Thyroid gland (tissue), 4 donors: ENCODE data around the gene KAZN. TPM values are rescaled to one million over a fixed set of nuclear protein-coding genes. Genes with fewer than 3 reads are reported as not detected.

ENCODE experiments used
- DNase-seq, 2 donors: peaks; one replicate each; pipeline ENCODE4 v3.0.0-alpha.2; 2019
- H3K27ac ChIP-seq, 3 donors: fragments of 200-600 bp; sonication (generic); 1 replicate in 2 of 3; 2 replicates in 1 of 3; pipeline ENCODE4 v1.5.1; 2016 to 2019; ENCODE audit warnings: mild to moderate bottlenecking in 1 of 3, moderate library complexity in 1 of 3
- H3K27me3 ChIP-seq: fragments of 200-600 bp; sonication (generic); one replicate; pipeline ENCODE4 v1.5.1; 2019
- H3K36me3 ChIP-seq, 2 donors: fragments of 200-600 bp; sonication (generic); one replicate each; pipeline ENCODE4 v1.5.1; 2016 to 2019
- H3K4me1 ChIP-seq, 2 donors: fragments of 200-600 bp; sonication (generic); one replicate each; pipeline ENCODE4 v1.5.1; 2017 to 2019
- H3K4me3 ChIP-seq, 3 donors: fragments of 200-600 bp; sonication (generic); replicated peaks in 1 of 3; 1 replicate in 2 of 3; 2 replicates in 1 of 3; pipeline ENCODE4 v1.5.1; 2016; ENCODE audit warnings: mild to moderate bottlenecking in 1 of 3
- H3K9me3 ChIP-seq: fragments of 200-600 bp; sonication (generic); one replicate; pipeline ENCODE4 v1.5.1; 2017
- CTCF ChIP-seq, 6 experiments: fragments of 200-600 bp in 3 of 6; fragments of 450-650 bp in 3 of 6; sonication (generic) in 3 of 6; IDR thresholded peaks; one replicate each; pipeline ENCODE4 v1.5.1; 2016 to 2019; ENCODE audit warnings: antibody characterized with exemption in 6 of 6, mild to moderate bottlenecking in 2 of 6, inconsistent platforms in 1 of 6, moderate library complexity in 1 of 6
- POLR2A ChIP-seq, 2 donors: fragments of 450-650 bp; IDR thresholded peaks; one replicate each; pipeline ENCODE4 v1.6.1; 2017; ENCODE audit warnings: antibody characterized with exemption in 2 of 2, mild to moderate bottlenecking in 2 of 2, moderate library complexity in 1 of 2
- WGBS, 2 donors: methylation state at CpG; one replicate each; pipeline ENCODE4 v1.1.5; 2017; 5-methylcytosine and 5-hydroxymethylcytosine counted together
- intact Hi-C: fragments of 100-400 bp; cut with DNase I; formaldehyde crosslinking; loops from one replicate; pipeline ENCODE4 v1.15.1; 2023
- total RNA-seq, 4 donors: library from RNA; depleted of rRNA; stranded (reverse); fragments of >200 nt; gene quantifications; one replicate each; pipeline ENCODE4 v1.2.3, GENCODE V29; 2016

The KAZN gene
- total RNA-seq, 4 donors from 2014 or later = 14.8 to 28.6 (median 18.2) TPM

GRCh38 chr1:14629363-14630014 lies 31.0 kb downstream of the KAZN start:
- no peaks in the 10 kb centered on the region for H3K9me3 ChIP-seq
- H3K4me1 ChIP-seq = peaks cover 3 to 5% of the 10 kb centered on the region in 2 donors
- intact Hi-C loops = no loop called here
- no peak for TF ChIP-seq CTCF (IDR thresholded peaks at IDR 0.05)
- no peak for TF ChIP-seq POLR2A (IDR thresholded peaks at IDR 0.05)
- H3K27ac ChIP-seq = no peak overlapping the region
- no peak overlapping the region for H3K4me3 ChIP-seq
- no peaks in the 10 kb centered on the region for H3K36me3 ChIP-seq
- DNase-seq = no peak
- H3K27me3 ChIP-seq = no peaks in the 10 kb centered on the region
- WGBS, 2 donors = 92 to 95% methylated on average over 13 to 16 of the region's 16 CpGs

GRCh38 chr1:14630986-14631385 lies 32.5 kb downstream of the KAZN start:
- Histone ChIP-seq H3K27ac (no peak overlapping the region), H3K4me3 (no peak overlapping the region), H3K9me3 (no peaks in the 10 kb centered on the region), H3K36me3 (no peaks in the 10 kb centered on the region), H3K4me1 (peaks cover 5 to 8% of the 10 kb centered on the region in 2 donors), H3K27me3 (no peaks in the 10 kb centered on the region)
- TF ChIP-seq POLR2A (IDR thresholded peaks at IDR 0.05) (no peak), CTCF (IDR thresholded peaks at IDR 0.05) (no peak)
- no peak for DNase-seq
- intact Hi-C loops = no loop called here
- 96% methylated on average over 5 of the region's 5 CpGs for WGBS, 2 donors

GRCh38 chr1:14631421-14631820 lies 32.9 kb downstream of the KAZN start:
- TF ChIP-seq POLR2A (IDR thresholded peaks at IDR 0.05) = no peak
- no peak for TF ChIP-seq CTCF (IDR thresholded peaks at IDR 0.05)
- DNase-seq = no peak
- H3K27me3 ChIP-seq = no peaks in the 10 kb centered on the region
- H3K27ac ChIP-seq = no peak overlapping the region
- no peak overlapping the region for H3K4me3 ChIP-seq
- H3K4me1 ChIP-seq = peaks cover 5 to 8% of the 10 kb centered on the region in 2 donors
- WGBS, 2 donors = 88 to 89% methylated on average over 10 of the region's 10 CpGs
- intact Hi-C loops = no loop called here
- no peaks in the 10 kb centered on the region for H3K36me3 ChIP-seq
- no peaks in the 10 kb centered on the region for H3K9me3 ChIP-seq

- TF ChIP-seq POLR2A (IDR thresholded peaks at IDR 0.05) (no peak), CTCF (IDR thresholded peaks at IDR 0.05) (no peak)
- 34 to 35% methylated on average over 5 of the region's 5 CpGs for WGBS, 2 donors
- intact Hi-C loops = no loop called here
These were observed 36.0 kb downstream of the KAZN start for GRCh38 chr1:14634486-14634885.

GRCh38 chr1:14635421-14635820 lies 36.9 kb downstream of the KAZN start:
- Histone ChIP-seq H3K27me3 (no peaks in the 10 kb centered on the region), H3K27ac (no peak overlapping the region), H3K4me1 (peaks cover 0 to 8% of the 10 kb centered on the region in 2 donors), H3K36me3 (no peaks in the 10 kb centered on the region), H3K9me3 (no peaks in the 10 kb centered on the region), H3K4me3 (no peak overlapping the region)
- TF ChIP-seq CTCF (IDR thresholded peaks at IDR 0.05) (no peak), POLR2A (IDR thresholded peaks at IDR 0.05) (no peak)
- intact Hi-C loops = no loop called here
- no peak for DNase-seq
- 94 to 95% methylated on average over 9 of the region's 9 CpGs for WGBS, 2 donors

More at GRCh38 chr1:14634486-14634885, 36.0 kb downstream of the KAZN start:
- H3K9me3 ChIP-seq = no peaks in the 10 kb centered on the region
- H3K4me1 ChIP-seq = peaks cover 0 to 8% of the 10 kb centered on the region in 2 donors
- no peaks in the 10 kb centered on the region for H3K36me3 ChIP-seq
- no peak for DNase-seq
- no peak overlapping the region for H3K27ac ChIP-seq
- no peak overlapping the region for H3K4me3 ChIP-seq
- H3K27me3 ChIP-seq = no peaks in the 10 kb centered on the region
